Head of caudate nucleus (tissue), 42 donors: ENCODE data around the gene HIRIP3.
"Not testable (repeated sequence)": the region's sequence is repeated elsewhere in the genome, so short reads cannot be mapped to it uniquely, and the experiment has no call there.

ENCODE experiments used
- DNase-seq, 42 donors: peaks; one replicate each; pipeline versions ENCODE4 v3.0.0 to v3.0.0-alpha.2; 2020 to 2021; ENCODE audit warnings: mixed read lengths in 7 of 42
- intact Hi-C: fragments of 100-400 bp; cut with DNase I; formaldehyde crosslinking; loops from one replicate; pipeline ENCODE4 v1.15.0; 2022

Gene HIRIP3

DNA sequence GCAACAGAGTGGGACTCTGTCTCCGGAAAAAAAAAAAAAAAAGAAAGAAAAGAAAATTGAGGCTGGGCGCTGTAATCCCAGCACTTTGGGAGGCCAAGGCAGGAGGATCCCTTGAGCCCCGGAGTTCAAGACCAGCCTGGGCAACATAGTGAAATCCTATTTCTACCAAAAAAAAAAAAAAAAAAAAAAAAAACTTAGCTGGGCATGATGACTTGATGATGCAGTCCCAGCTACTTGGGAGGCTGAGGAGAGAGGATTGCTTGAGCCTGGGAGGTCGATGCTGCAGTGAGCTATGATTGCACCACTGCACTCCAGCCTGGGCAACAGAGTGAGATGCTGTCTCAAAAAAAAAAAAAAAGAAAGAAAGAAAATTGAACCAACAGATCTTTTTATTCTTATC, 22.5 kb upstream of the HIRIP3 start:
- intact Hi-C loops: not testable (repeated sequence)

GRCh38 chr16:30017277-30017656, 21.9 kb upstream of the HIRIP3 start:
- DNase-seq: no peak
- intact Hi-C loops: no loop called here

More for the DNA sequence above, 22.5 kb upstream of the HIRIP3 start:
- not testable (repeated sequence) for DNase-seq

DNA sequence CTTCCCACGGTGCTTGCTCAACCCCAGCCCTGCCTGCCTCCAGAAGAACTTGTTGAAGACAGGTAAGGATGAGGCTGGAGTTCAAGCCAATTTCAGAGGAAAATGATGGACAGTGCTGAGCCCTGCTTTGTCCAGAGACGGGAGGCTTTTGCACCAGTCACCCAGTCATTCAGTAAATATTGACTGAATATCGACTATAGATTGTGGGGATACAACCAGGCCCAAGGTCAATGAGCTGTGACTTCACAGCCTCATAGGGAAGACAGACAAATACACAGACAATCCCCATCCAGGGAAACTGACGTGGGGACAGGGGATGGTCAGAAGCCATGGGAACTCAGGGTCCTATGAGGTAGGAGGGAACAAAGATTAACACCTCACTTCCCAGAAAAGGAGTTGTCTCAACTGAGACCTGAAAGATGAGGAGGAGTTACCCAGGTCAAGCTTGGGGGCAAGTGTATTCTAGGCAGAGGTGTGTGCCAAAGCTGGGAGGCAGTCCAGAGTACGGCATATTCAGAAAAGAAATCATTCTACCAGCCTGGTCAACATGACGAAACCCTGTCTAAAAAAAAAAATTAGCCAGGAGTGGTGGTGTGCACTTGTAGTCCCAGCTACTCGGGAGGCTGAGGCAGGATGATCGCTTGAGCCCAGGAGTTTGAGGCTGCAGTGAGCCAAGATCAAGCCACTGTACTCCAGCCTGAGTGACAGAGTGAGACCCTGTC, 21.3 kb upstream of the HIRIP3 start:
- intact Hi-C loops: no loop called here
- DNase-seq: no peak

DNA sequence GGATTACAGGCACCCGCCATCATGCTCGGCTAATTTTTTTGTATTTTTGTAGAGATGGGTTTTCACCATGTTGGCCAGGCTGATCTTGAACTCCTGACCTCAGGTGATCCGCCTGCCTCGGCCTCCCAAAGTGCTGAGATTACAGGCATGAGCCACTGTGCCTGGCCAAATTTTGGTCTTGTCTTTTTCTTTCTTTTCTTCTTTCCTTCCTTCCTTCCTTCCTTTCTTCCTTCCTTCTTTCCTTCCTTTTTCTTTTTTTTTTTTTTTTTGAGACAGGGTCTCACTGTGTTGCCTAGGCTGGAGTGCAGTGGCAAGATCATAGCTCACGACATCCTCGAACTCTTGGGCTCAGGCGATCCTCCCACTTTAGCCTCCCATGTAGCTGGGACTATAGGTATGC, 20.0 kb upstream of the HIRIP3 start:
- DNase-seq, intact Hi-C loops: not testable (repeated sequence)

DNA sequence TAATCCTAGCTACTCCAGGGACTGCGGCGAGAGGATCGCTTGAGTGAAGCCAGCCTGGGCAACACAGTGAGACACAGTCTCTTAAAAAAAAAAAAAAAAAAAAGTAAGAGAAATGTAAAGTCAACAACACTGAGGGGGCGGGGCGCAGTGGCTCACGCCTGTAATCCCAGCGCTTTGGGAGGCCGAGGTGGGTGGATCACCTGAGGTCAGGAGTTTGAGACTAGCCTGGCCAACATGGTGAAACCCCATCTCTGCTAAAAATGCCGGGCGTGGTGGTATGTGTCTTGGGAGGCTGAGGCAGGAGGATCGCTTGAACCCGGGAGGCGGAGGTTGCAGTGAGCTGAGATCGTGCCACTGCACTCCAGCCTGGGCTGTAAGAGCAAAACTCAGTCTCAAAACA, 17.2 kb upstream of the HIRIP3 start:
- intact Hi-C loops: not testable (repeated sequence)

DNA sequence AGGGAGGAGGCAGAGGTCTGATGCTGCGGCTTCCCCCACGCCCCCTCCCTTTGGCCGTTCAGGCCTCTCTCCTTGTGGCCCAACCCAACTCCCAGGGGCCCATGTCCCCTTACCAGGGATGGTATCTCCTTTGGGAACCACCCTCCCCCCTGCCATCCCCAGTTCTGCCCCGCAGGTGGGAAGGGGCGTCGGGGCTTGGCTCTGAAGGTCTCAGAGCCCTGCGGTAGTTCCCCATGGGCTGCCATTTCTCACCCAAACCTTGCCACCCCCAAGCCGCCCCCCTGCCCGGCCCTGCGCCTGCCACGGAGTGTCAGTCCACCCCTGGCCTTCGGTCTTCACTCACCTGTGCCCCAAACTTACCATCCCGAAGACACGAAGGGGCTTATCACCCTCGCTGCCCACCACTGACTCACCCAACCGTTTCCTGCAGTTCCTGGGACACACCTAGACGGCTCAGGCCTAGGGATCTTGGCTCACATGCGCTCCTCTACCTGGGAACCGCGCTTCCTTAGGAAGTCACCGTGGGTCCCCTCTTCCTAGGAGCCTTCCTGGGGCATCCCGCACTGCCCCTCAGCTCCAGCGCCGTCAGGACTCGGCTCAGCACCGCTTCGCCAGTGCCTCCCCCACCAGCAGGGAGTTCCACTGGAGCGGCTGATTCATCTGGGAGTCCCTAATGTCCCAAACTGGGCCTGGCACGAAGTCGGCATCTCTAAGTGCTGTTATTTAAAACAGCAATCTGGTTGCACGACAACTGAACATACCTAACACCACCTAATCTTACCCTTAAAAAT, 16.5 kb upstream of the HIRIP3 start:
- intact Hi-C loops: no loop called here
- DNase-seq: no peak

More for the DNA sequence above, 17.2 kb upstream of the HIRIP3 start:
- not testable (repeated sequence) for DNase-seq

- DNase-seq: peak in 18 of 42 donors; percentile 29 to 71 (median 44)
- intact Hi-C loops: no loop called here
Measured at GRCh38 chr16:30010844-30011713, 15.7 kb upstream of the HIRIP3 start, which contains the start of gene DOC2A. TSS of gene DOC2A (minus strand) at chr16:30011027. CDS start at chr16:30010222, 805 bp downstream.

DNA sequence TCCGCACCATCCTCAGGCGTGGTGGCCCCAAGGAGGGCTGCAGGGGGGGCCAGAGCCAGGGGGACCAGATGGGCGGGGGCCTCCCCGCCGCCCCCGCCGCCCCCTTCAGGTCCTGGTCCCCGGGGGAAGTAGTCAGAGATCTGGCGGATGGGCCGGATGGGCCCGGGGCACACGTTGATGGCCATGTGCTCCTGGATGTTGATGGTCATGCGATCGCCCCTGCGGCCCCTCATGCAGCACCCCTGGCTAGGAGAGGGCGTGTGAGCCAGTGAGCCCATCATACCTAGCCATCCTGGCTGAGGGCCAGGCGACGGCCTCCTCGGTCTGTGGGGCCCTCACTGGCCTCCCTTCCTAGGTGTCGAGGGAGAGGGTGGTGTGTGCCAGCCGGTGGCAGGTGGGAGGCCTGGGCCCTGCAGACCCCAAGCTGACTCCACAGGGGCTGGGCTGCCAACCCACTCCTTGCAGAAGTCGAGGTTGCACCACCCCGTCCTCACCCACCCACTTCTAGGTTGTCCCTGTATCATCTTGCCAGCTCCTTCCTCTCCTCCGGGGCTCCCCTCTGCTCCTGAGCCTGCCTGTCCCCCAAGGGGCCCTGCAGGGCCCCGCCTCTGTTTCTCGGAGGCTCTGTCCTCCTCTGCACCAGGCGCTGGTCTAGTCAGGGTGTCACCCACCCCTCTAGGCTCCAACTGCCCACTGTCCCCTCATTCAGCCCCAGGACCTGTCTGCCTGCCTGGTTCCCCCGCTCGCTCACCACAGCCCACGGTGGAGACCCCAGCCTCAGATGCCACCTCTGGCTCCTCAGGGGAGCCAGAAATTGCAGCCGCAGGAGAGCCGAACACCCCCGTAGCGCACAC, 14.8 kb upstream of the HIRIP3 start:
- intact Hi-C loops: no loop called here
- DNase-seq: no peak

GRCh38 chr16:30009085-30009862, 13.9 kb upstream of the HIRIP3 start:
- intact Hi-C loops: no loop called here
- no peak for DNase-seq

- intact Hi-C loops: no loop called here
- no peak for DNase-seq
Measured at GRCh38 chr16:30007378-30007895, 12.0 kb upstream of the HIRIP3 start.

GRCh38 chr16:30006659-30007377, 11.4 kb upstream of the HIRIP3 start:
- no peak for DNase-seq
- intact Hi-C loops: no loop called here

DNA sequence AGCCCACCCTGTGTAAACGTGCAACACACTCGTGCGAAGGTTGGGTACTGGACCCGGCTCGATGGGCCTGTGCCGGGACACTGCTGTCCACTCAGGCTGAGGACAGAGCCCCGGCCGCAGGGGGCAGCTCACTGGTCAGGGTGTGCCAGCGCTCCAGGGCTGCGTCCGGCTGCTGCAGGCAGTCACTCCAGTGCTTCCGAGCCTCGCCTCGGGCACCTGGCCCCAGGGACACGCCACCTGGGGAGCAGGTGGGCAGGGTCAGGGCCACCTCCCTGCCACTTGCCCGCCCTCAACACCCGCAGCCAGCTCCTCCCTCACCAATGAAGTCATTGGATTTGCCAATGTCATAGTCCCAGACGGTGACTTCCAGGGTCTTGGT, 10.7 kb upstream of the HIRIP3 start:
- no peak for DNase-seq
- intact Hi-C loops: no loop called here

GRCh38 chr16:30005341-30006094, 10.1 kb upstream of the HIRIP3 start:
- DNase-seq: peak in 22 of 42 donors; percentile 20 to 68 (median 41)

DNA sequence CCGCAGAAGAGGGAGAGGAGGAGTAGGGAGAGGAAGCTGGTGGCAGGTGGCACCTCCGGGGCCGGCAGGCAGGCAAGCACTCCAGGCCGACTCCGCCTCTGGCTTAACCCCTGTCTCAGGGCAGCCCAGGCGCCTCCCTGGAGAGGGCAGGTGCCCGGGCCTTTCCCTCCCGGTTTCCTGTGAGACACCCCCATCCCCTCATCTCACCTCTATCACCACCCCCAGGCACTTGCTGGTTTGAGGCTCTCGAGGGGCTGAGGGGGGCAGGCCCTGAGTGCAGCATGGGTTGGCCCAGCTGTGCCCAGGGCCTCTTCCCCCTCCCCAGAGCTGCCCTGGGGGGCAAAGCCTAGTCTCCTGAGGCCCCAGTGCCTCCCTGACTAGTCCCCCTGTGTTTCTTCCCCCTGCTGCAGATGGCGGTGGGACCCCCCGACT, 9.4 kb upstream of the HIRIP3 start:
- DNase-seq: no peak
- intact Hi-C loops: no loop called here

More at GRCh38 chr16:30005341-30006094, 10.1 kb upstream of the HIRIP3 start:
- intact Hi-C loops: no loop called here

DNA sequence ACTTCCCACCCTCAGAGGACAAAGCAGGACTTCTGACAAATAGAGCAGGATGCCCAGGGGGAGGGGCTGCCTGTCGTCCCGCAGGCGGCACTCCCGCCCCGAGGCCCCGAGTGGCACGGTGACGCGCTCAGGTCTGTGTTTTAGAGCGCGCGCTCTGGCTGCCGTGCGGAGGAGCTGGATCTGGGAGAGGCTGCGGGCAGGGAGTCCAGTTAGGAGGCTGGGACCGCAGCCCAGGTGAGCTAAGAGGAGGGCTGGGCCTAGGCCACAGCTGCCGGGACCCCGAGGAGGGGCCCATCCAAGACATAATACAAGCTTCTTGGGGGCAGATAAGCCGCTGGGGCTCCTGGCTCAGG, 9.0 kb upstream of the HIRIP3 start:
- intact Hi-C loops: no loop called here
- no peak for DNase-seq
